Neuronal stem cell (in vitro differentiated cells): ENCODE data around the gene OSBPL3.

Experiments used
- DNase-seq: peaks from one replicate; pipeline ENCODE4 v3.0.0-alpha.2; 2013; ENCODE audit warnings: low spot score
- H2AFZ ChIP-seq: one replicate; pipeline ENCODE4 v1.6.1; 2013; ENCODE audit warnings: mild to moderate bottlenecking, low read length, inconsistent platforms
- H2AK5ac ChIP-seq: 2 replicates; pipeline ENCODE4 v1.6.1; 2013; ENCODE audit warnings: low read depth, mild to moderate bottlenecking, inconsistent platforms, low read length, moderate library complexity, mixed read lengths
- H2BK120ac ChIP-seq: 2 replicates; pipeline ENCODE4 v1.6.1; 2013; ENCODE audit warnings: low read depth, mild to moderate bottlenecking, inconsistent platforms, low read length, moderate library complexity, mixed read lengths
- H2BK12ac ChIP-seq: one replicate; pipeline ENCODE4 v1.6.1; 2013; ENCODE audit warnings: low read length, inconsistent platforms
- H2BK15ac ChIP-seq: 2 replicates; pipeline ENCODE4 v1.6.1; 2013; ENCODE audit warnings: mild to moderate bottlenecking, low read length, inconsistent platforms, mixed read lengths
- H2BK5ac ChIP-seq: one replicate; pipeline ENCODE4 v1.6.1; 2013; ENCODE audit warnings: inconsistent platforms, mild to moderate bottlenecking, low read length, moderate library complexity
- H3K14ac ChIP-seq: one replicate; pipeline ENCODE4 v1.6.1; 2013; ENCODE audit warnings: low read length, inconsistent platforms
- H3K18ac ChIP-seq: 2 replicates; pipeline ENCODE4 v1.6.1; 2013; ENCODE audit warnings: low read length, inconsistent platforms
- H3K23ac ChIP-seq: 2 replicates; pipeline ENCODE4 v1.6.1; 2013; ENCODE audit warnings: low read depth, mild to moderate bottlenecking, mixed read lengths, low read length, inconsistent platforms; ENCODE audit not compliant: poor library complexity
- H3K27ac ChIP-seq: replicated peaks from 3 replicates; pipeline ENCODE4 v1.5.1; 2013; ENCODE audit warnings: low read length, inconsistent platforms
- H3K27me3 ChIP-seq, 3 experiments: 2 replicates each; pipeline ENCODE4 v1.6.1; 2013; ENCODE audit warnings: low read length in 3 of 3, mild to moderate bottlenecking in 2 of 3, inconsistent platforms in 1 of 3, low read depth in 1 of 3, mixed read lengths in 1 of 3, moderate library complexity in 1 of 3; ENCODE audit not compliant: control insufficient read depth in 3 of 3, insufficient read depth in 3 of 3
- H3K36me3 ChIP-seq, 2 donors: replicated peaks in 1 of 2; 2 replicates each; pipeline ENCODE4 v1.6.1; 2013; ENCODE audit warnings: low read length in 2 of 2; ENCODE audit not compliant: control insufficient read depth in 2 of 2, insufficient read depth in 2 of 2
- H3K4ac ChIP-seq: 2 replicates; pipeline ENCODE4 v1.6.1; 2013; ENCODE audit warnings: inconsistent platforms, mild to moderate bottlenecking, low read length, moderate library complexity
- H3K4me1 ChIP-seq, 2 donors: 1 replicate in 1 of 2; 2 replicates in 1 of 2; pipeline ENCODE4 v1.6.1; 2013; ENCODE audit warnings: low read length in 2 of 2, low read depth in 1 of 2; ENCODE audit not compliant: control insufficient read depth in 2 of 2, insufficient read depth in 1 of 2
- H3K4me2 ChIP-seq: one replicate; pipeline ENCODE4 v1.6.1; 2013; ENCODE audit warnings: mild to moderate bottlenecking, low read length, inconsistent platforms; ENCODE audit not compliant: insufficient read depth, poor library complexity, severe bottlenecking
- H3K4me3 ChIP-seq, 2 donors: 2 replicates each; pipeline ENCODE4 v1.5.1; 2013; ENCODE audit warnings: low read length in 2 of 2, mild to moderate bottlenecking in 2 of 2, inconsistent platforms in 1 of 2, moderate library complexity in 1 of 2
- H3K79me1 ChIP-seq: one replicate; pipeline ENCODE4 v1.6.1; 2013; ENCODE audit warnings: low read depth, mild to moderate bottlenecking, inconsistent platforms, low read length, moderate library complexity
- H3K9ac ChIP-seq: one replicate; pipeline ENCODE4 v1.6.1; 2013; ENCODE audit warnings: mild to moderate bottlenecking, low read depth, low read length, inconsistent platforms; ENCODE audit not compliant: poor library complexity
- H3K9me3 ChIP-seq, 2 donors: replicated peaks in 1 of 2; 2 replicates each; pipeline versions ENCODE3 to v1.6.1; 2013; ENCODE audit warnings: low read length in 2 of 2, mild to moderate bottlenecking in 2 of 2, inconsistent platforms in 1 of 2, low read depth in 1 of 2, mixed read lengths in 1 of 2, moderate library complexity in 1 of 2; ENCODE audit not compliant: control insufficient read depth in 2 of 2, insufficient read depth in 1 of 2
- H4K8ac ChIP-seq: one replicate; pipeline ENCODE4 v1.6.1; 2013; ENCODE audit warnings: low read depth, mild to moderate bottlenecking, inconsistent platforms, low read length, moderate library complexity
- H4K91ac ChIP-seq: one replicate; pipeline ENCODE4 v1.6.1; 2013; ENCODE audit warnings: low read length, low read depth, mild to moderate bottlenecking, inconsistent platforms; ENCODE audit not compliant: poor library complexity
- WGBS, 2 donors: extraction: QIAGEN DNeasy Blood & Tissue Kit; methylation state at CpG; one replicate each; pipeline ENCODE4 v1.1.7; 2013; ENCODE audit warnings: missing lambda C conversion rate in 2 of 2, mixed read lengths in 1 of 2; ENCODE audit not compliant: insufficient read length in 2 of 2, insufficient replicate concordance in 1 of 2; ENCODE audit errors: extremely low coverage in 2 of 2; 5-methylcytosine and 5-hydroxymethylcytosine counted together

Gene OSBPL3

GRCh38 chr7:24827027-24827426, 153.0 kb downstream of the OSBPL3 start:
- H3K27me3 ChIP-seq, result no peaks in the 10 kb centered on the region
- no peak overlapping the region for H3K23ac ChIP-seq
- H2BK12ac ChIP-seq, result no peak overlapping the region
- H3K27ac ChIP-seq, result no peak overlapping the region
- no peak overlapping the region for H2BK15ac ChIP-seq
- no peaks in the 10 kb centered on the region for H3K9me3 ChIP-seq
- H3K4ac ChIP-seq, result no peak overlapping the region
- H3K36me3 ChIP-seq, result peaks cover 0 to 94% of the 10 kb centered on the region in 2 donors
- H3K79me1 ChIP-seq, result no peaks in the 10 kb centered on the region
- DNase-seq, result no peak
- no peak overlapping the region for H2BK5ac ChIP-seq
- H3K4me3 ChIP-seq, result no peak overlapping the region
- H3K4me2 ChIP-seq, result no peak overlapping the region
- H3K4me1 ChIP-seq, result peaks cover 2 to 8% of the 10 kb centered on the region in 2 donors
- no peak overlapping the region for H2AFZ ChIP-seq
- H4K8ac ChIP-seq, result no peak overlapping the region
- H2AK5ac ChIP-seq, result no peak overlapping the region
- H3K18ac ChIP-seq, result no peak overlapping the region
- WGBS, 2 donors, result no CpG with 5 or more reads among the region's 2 CpGs
- H3K9ac ChIP-seq, result no peak overlapping the region
- H2BK120ac ChIP-seq, result no peak overlapping the region
- H4K91ac ChIP-seq, result no peak overlapping the region
- H3K14ac ChIP-seq, result no peak overlapping the region

DNA sequence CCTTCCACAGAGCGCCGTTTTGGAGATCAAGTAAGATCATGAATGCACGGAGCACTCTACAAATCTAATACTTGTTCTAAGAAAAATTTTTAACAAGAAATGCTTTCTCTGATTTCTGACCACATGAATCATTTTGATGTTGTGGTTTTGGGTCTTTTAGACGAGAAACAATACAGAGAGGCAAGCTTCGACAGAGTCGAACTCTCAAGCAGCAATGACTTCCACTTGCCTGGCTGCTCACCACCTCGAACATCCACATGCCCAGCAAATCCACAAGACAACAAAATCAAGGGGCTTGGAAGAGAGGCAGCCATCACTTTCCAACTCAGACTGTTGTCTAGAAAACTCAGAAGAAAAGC, 153.3 kb downstream of the OSBPL3 start:
- Histone ChIP-seq H3K23ac (no peak overlapping the region), H2BK5ac (no peak overlapping the region), H3K4me3 (no peak overlapping the region), H3K14ac (no peak overlapping the region), H3K36me3 (peaks cover 0 to 92% of the 10 kb centered on the region in 2 donors), H3K79me1 (no peaks in the 10 kb centered on the region), H3K4me1 (peaks cover 2 to 8% of the 10 kb centered on the region in 2 donors), H2AK5ac (no peak overlapping the region), H3K27ac (no peak overlapping the region), H4K8ac (no peak overlapping the region), H3K4me2 (no peak overlapping the region), H4K91ac (no peak overlapping the region), H2BK12ac (no peak overlapping the region), H3K9me3 (no peaks in the 10 kb centered on the region), H3K9ac (no peak overlapping the region), H3K18ac (no peak overlapping the region), H2BK15ac (no peak overlapping the region), H2BK120ac (no peak overlapping the region), H3K27me3 (no peaks in the 10 kb centered on the region), H2AFZ (no peak overlapping the region), H3K4ac (no peak overlapping the region)
- DNase-seq, result no peak
- WGBS, 2 donors, result no CpG with 5 or more reads among the region's 7 CpGs

DNA sequence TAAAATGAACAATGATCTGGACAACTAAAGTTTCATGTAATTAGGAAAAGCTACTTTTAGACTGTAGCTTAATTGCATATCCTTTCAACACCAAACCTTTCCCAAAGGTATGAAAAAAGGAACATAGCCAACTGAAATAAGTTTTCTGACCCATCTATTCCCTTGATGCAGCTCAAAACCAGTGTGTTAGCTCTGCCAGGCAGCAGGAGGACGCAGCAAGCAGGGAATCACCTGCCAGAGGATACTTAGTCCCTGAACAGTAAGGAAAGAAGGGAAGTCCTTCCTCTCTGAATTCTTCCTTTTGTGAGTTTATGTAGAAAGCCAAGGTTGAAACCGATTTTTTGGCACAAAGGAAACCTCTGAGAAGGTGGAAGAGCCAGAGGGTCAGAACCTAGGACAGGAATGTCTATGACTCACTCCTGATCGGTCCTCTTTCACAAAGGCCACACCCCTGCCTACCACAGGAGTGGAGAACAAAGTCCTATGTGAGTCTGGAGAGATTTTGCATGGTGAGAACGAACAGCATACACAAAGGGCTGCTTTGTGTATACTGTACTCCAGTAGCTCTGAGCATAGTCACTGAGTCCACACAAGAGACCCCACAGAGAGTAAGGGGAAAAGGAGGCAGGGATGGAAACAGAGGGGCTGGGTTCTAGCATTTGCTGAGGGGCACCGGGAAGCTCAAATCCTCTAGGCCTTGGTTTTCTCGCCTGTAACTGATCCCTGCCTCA, 153.9 kb downstream of the OSBPL3 start:
- Histone ChIP-seq H3K36me3 (peaks cover 0 to 92% of the 10 kb centered on the region in 2 donors), H3K14ac (no peak overlapping the region), H3K4me2 (no peak overlapping the region), H2AK5ac (no peak overlapping the region), H4K8ac (no peak overlapping the region), H2BK12ac (no peak overlapping the region), H3K9ac (no peak overlapping the region), H3K79me1 (no peaks in the 10 kb centered on the region), H3K9me3 (no peaks in the 10 kb centered on the region), H3K4ac (no peak overlapping the region), H3K4me3 (no peak overlapping the region), H3K23ac (no peak overlapping the region), H4K91ac (no peak overlapping the region), H2AFZ (no peak overlapping the region), H2BK5ac (no peak overlapping the region), H3K27me3 (no peaks in the 10 kb centered on the region), H2BK15ac (no peak overlapping the region), H3K18ac (no peak overlapping the region), H3K27ac (no peak overlapping the region), H2BK120ac (no peak overlapping the region), H3K4me1 (peaks cover 2 to 11% of the 10 kb centered on the region in 2 donors)
- no peak for DNase-seq
- WGBS, 2 donors, result no CpG with 5 or more reads among the region's 6 CpGs

DNA sequence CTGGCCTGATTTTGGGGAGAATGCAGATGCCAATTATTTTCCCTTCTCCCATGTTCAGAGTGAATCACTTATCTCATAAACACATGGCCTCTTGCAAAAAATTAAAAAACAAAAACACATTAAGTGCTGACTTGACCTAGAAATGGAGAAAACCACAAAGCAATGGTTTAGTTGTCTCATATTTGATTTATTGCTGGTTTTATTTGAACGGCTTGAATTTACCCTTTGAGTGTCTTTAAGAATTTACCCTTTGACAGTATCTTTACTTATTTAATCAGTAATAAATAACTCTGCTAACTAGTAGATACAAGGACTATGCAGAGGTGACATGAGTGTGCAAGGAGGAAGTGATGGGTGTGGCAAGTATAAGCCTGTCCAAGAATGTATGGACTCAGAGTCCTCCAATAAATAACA, 154.6 kb downstream of the OSBPL3 start:
- no peak for DNase-seq
- H3K4ac ChIP-seq, result no peak overlapping the region

More for the DNA sequence above, 154.6 kb downstream of the OSBPL3 start:
- no peaks in the 10 kb centered on the region for H3K79me1 ChIP-seq
- H3K27me3 ChIP-seq, result no peaks in the 10 kb centered on the region
- H2AFZ ChIP-seq, result no peak overlapping the region
- no peak overlapping the region for H4K8ac ChIP-seq
- H3K9me3 ChIP-seq, result no peaks in the 10 kb centered on the region
- WGBS, 2 donors, result no CpG with 5 or more reads among the region's 1 CpG
- H2AK5ac ChIP-seq, result no peak overlapping the region
- H3K14ac ChIP-seq, result no peak overlapping the region
- no peak overlapping the region for H3K18ac ChIP-seq
- H3K9ac ChIP-seq, result no peak overlapping the region
- H3K23ac ChIP-seq, result no peak overlapping the region
- no peak overlapping the region for H2BK5ac ChIP-seq
- H2BK12ac ChIP-seq, result no peak overlapping the region
- H3K4me3 ChIP-seq, result no peak overlapping the region
- H3K4me2 ChIP-seq, result no peak overlapping the region
- no peak overlapping the region for H2BK15ac ChIP-seq
- H4K91ac ChIP-seq, result no peak overlapping the region
- H3K36me3 ChIP-seq, result peaks cover 0 to 85% of the 10 kb centered on the region in 2 donors
- no peak overlapping the region for H2BK120ac ChIP-seq
- H3K27ac ChIP-seq, result no peak overlapping the region
- peaks cover 4 to 18% of the 10 kb centered on the region in 2 donors for H3K4me1 ChIP-seq
